Activated naive CD4-positive, alpha-beta T cell treated with anti-CD3 and anti-CD28 coated beads, Interleukin-2, amount 50 U/mL, for 72 hours (primary cell): ENCODE measurements around the gene MVB12A. TPM values are rescaled to one million over a fixed set of nuclear protein-coding genes. Genes with fewer than 3 reads are reported as not detected.

ENCODE experiments used
- ATAC-seq, 2 donors: fragments of 150-1000 bp; cut with Tn5 transposase; 2 replicates each; pipeline ENCODE4 v1.10.0; 2021; ENCODE audit warnings: mild to moderate bottlenecking in 2 of 2, moderate library complexity in 2 of 2
- DNase-seq, 2 donors: peaks; one replicate each; pipeline ENCODE4 v3.0.0; 2021 to 2022; ENCODE audit warnings: low spot score in 2 of 2
- H3K27ac Mint-ChIP-seq, 2 donors: one replicate each; pipeline ENCODE4 v1.8.0; 2022; ENCODE audit warnings: mild to moderate bottlenecking in 2 of 2, mixed read lengths in 2 of 2
- H3K36me3 Mint-ChIP-seq, 2 donors: one replicate each; pipeline ENCODE4 v1.8.0; 2022; ENCODE audit warnings: mixed read lengths in 2 of 2
- H3K9me3 Mint-ChIP-seq, 2 donors: one replicate each; pipeline ENCODE4 v1.8.0; 2022; ENCODE audit warnings: mixed read lengths in 2 of 2
- total RNA-seq, 2 donors: library from RNA; stranded (reverse); gene quantifications; one replicate each; pipeline ENCODE4 v1.2.3, GENCODE V29; 2022

MVB12A gene
- total RNA-seq, 2 donors from 2014 or later = 34.4 to 55.2 TPM

GRCh38 chr19:17421942-17422341 lies 2.1 kb downstream of the MVB12A start:
- no peak for ATAC-seq
- DNase-seq = no peak
- H3K9me3 Mint-ChIP-seq = no peaks in the 10 kb centered on the region
- H3K36me3 Mint-ChIP-seq = peaks cover 6 to 7% of the 10 kb centered on the region in 2 donors
- no peak overlapping the region for H3K27ac Mint-ChIP-seq

GRCh38 chr19:17423429-17424208 lies 3.8 kb downstream of the MVB12A start:
- ATAC-seq (no peak), DNase-seq (no peak)
- H3K27ac Mint-ChIP-seq = no peak overlapping the region
- H3K9me3 Mint-ChIP-seq = no peaks in the 10 kb centered on the region
- H3K36me3 Mint-ChIP-seq = peaks cover 6 to 7% of the 10 kb centered on the region in 2 donors

GRCh38 chr19:17424743-17425365 lies 5.0 kb downstream of the MVB12A start:
- no peaks in the 10 kb centered on the region for H3K9me3 Mint-ChIP-seq
- peak in 1 of 2 donors; percentile 58 for DNase-seq
- ATAC-seq = peak; percentile 33 to 65
- H3K27ac Mint-ChIP-seq = peak overlapping the region; percentile 27 to 74
- H3K36me3 Mint-ChIP-seq = peaks cover 0 to 6% of the 10 kb centered on the region in 2 donors

GRCh38 chr19:17429641-17430113 lies 9.8 kb downstream of the MVB12A start:
- H3K9me3 Mint-ChIP-seq = no peaks in the 10 kb centered on the region
- no peaks in the 10 kb centered on the region for H3K36me3 Mint-ChIP-seq
- DNase-seq = no peak
- ATAC-seq = no peak
- peak overlapping the region in 1 of 2 donors; percentile 1 for H3K27ac Mint-ChIP-seq

- H3K36me3 Mint-ChIP-seq = no peaks in the 10 kb centered on the region
- no peak for ATAC-seq
- no peaks in the 10 kb centered on the region for H3K9me3 Mint-ChIP-seq
- no peak for DNase-seq
- peak overlapping the region in 1 of 2 donors; percentile 44 for H3K27ac Mint-ChIP-seq
Measured at GRCh38 chr19:17431417-17431816, 11.6 kb downstream of the MVB12A start.

GRCh38 chr19:17435218-17435617 lies 15.4 kb downstream of the MVB12A start:
- ATAC-seq (no peak), DNase-seq (no peak)
- Mint-ChIP-seq H3K9me3 (no peaks in the 10 kb centered on the region), H3K27ac (no peak overlapping the region), H3K36me3 (no peaks in the 10 kb centered on the region)

- H3K27ac Mint-ChIP-seq = peak overlapping the region in 1 of 2 donors; percentile 28
- H3K9me3 Mint-ChIP-seq = no peaks in the 10 kb centered on the region
- ATAC-seq (no peak), DNase-seq (no peak)
- H3K36me3 Mint-ChIP-seq = no peaks in the 10 kb centered on the region
Measured at GRCh38 chr19:17436094-17436873, 16.4 kb downstream of the MVB12A start.

- H3K27ac Mint-ChIP-seq = peak overlapping the region in 1 of 2 donors; percentile 28
- ATAC-seq (no peak), DNase-seq (no peak)
- H3K36me3 Mint-ChIP-seq = no peaks in the 10 kb centered on the region
- no peaks in the 10 kb centered on the region for H3K9me3 Mint-ChIP-seq
Measured at GRCh38 chr19:17436874-17437267, 17.0 kb downstream of the MVB12A start.

- Mint-ChIP-seq H3K36me3 (no peaks in the 10 kb centered on the region), H3K27ac (no peak overlapping the region), H3K9me3 (no peaks in the 10 kb centered on the region)
- DNase-seq (no peak), ATAC-seq (peak; percentile 50 to 80)
Measured at GRCh38 chr19:17441241-17442021, 21.6 kb downstream of the MVB12A start.

GRCh38 chr19:17445526-17446165 lies 25.8 kb downstream of the MVB12A start:
- Mint-ChIP-seq H3K36me3 (no peaks in the 10 kb centered on the region), H3K27ac (no peak overlapping the region), H3K9me3 (peaks cover 0 to 4% of the 10 kb centered on the region in 2 donors)
- DNase-seq (no peak), ATAC-seq (no peak)

- Mint-ChIP-seq H3K9me3 (peaks cover 0 to 4% of the 10 kb centered on the region in 2 donors), H3K27ac (no peak overlapping the region), H3K36me3 (no peaks in the 10 kb centered on the region)
- no peak for ATAC-seq
- DNase-seq = no peak
Measured at GRCh38 chr19:17447704-17448130, 27.9 kb downstream of the MVB12A start.

GRCh38 chr19:17448131-17448967 lies 28.5 kb downstream of the MVB12A start, which contains the start of gene TMEM221:
TSS of gene TMEM221 (minus strand) at chr19:17448668. CDS start at chr19:17448462, 206 bp downstream.
- no peak within 1 kb of the TSS for H3K27ac Mint-ChIP-seq
- H3K9me3 Mint-ChIP-seq = peaks cover 0 to 4% of the 10 kb centered on the region in 2 donors
- no peaks in the 10 kb centered on the region for H3K36me3 Mint-ChIP-seq
- ATAC-seq = peak; percentile 36 to 74
- peak in 1 of 2 donors; percentile 64 for DNase-seq

- ATAC-seq (peak; percentile 80 to 97), DNase-seq (peak in 1 of 2 donors; percentile 54)
- Mint-ChIP-seq H3K9me3 (peaks cover 0 to 4% of the 10 kb centered on the region in 2 donors), H3K27ac (peak overlapping the region in 1 of 2 donors; percentile 83), H3K36me3 (no peaks in the 10 kb centered on the region)
Measured at GRCh38 chr19:17450264-17451075, 30.6 kb downstream of the MVB12A start.

GRCh38 chr19:17451820-17452219 lies 32.0 kb downstream of the MVB12A start:
- DNase-seq (no peak), ATAC-seq (no peak)
- H3K27ac Mint-ChIP-seq = no peak overlapping the region
- peaks cover 0 to 4% of the 10 kb centered on the region in 2 donors for H3K9me3 Mint-ChIP-seq
- H3K36me3 Mint-ChIP-seq = no peaks in the 10 kb centered on the region
